GM18867 (cell line): ENCODE results near the gene TMEM269.

Source experiments
- ATAC-seq: cut with Tn5 transposase; IDR thresholded peaks from one replicate; pipeline ENCODE4 v1.9.1; 2021; ENCODE audit warnings: mild to moderate bottlenecking, moderate library complexity; ENCODE audit not compliant: unreplicated experiment

TMEM269 gene

GRCh38 chr1:42820813-42821212 is 36.0 kb downstream of the TMEM269 start:
- no peak for ATAC-seq

GRCh38 chr1:42821690-42822089 is 36.9 kb downstream of the TMEM269 start:
- ATAC-seq: no peak

- no peak for ATAC-seq
Observed at GRCh38 chr1:42822800-42823392, 38.1 kb downstream of the TMEM269 start.

GRCh38 chr1:42824481-42825035 is 39.8 kb downstream of the TMEM269 start:
- ATAC-seq: no peak

GRCh38 chr1:42825036-42825851 is 40.5 kb downstream of the TMEM269 start:
- ATAC-seq: no peak

- no peak for ATAC-seq
Observed at GRCh38 chr1:42830631-42831030, 45.8 kb downstream of the TMEM269 start.

GRCh38 chr1:42831273-42831672 is 46.5 kb downstream of the TMEM269 start:
- ATAC-seq: no peak

GRCh38 chr1:42832641-42833240 is 48.0 kb downstream of the TMEM269 start:
- ATAC-seq: no peak

- ATAC-seq: no peak
Observed at GRCh38 chr1:42833981-42834380, 49.2 kb downstream of the TMEM269 start.

GRCh38 chr1:42834803-42835202 is 50.0 kb downstream of the TMEM269 start:
- ATAC-seq: no peak

GRCh38 chr1:42835422-42835821 is 50.6 kb downstream of the TMEM269 start:
- ATAC-seq: no peak

GRCh38 chr1:42837709-42838108 is 52.9 kb downstream of the TMEM269 start:
- ATAC-seq: no peak

GRCh38 chr1:42838482-42839190 is 53.8 kb downstream of the TMEM269 start:
- no peak for ATAC-seq

- no peak for ATAC-seq
Observed at GRCh38 chr1:42841010-42841409, 56.2 kb downstream of the TMEM269 start.

- no peak for ATAC-seq
Observed at GRCh38 chr1:42841440-42842147, 56.8 kb downstream of the TMEM269 start.

GRCh38 chr1:42844592-42845140 is 59.9 kb downstream of the TMEM269 start:
- ATAC-seq: no peak

- ATAC-seq: no peak
Observed at GRCh38 chr1:42845193-42845592, 60.4 kb downstream of the TMEM269 start.

GRCh38 chr1:42845866-42846256 is 61.1 kb downstream of the TMEM269 start:
- ATAC-seq: peak; percentile 17

- ATAC-seq: peak; percentile 93
Observed at GRCh38 chr1:42846257-42847110, 61.7 kb downstream of the TMEM269 start, which contains the start of gene ZNF691. Gene ZNF691 (plus strand): TSS chr1:42846613. CDS start chr1:42849659, 3,046 bp downstream.
